K562 (cell line): ENCODE data around the gene RPS6KA6. TPM values are rescaled to one million over a fixed set of nuclear protein-coding genes. Genes with fewer than 3 reads are reported as not detected.

Experiments used
- ATAC-seq: fragments of 200-7000 bp; cut with Tn5 transposase; 3 replicates; pipeline ENCODE4 v1.9.1; 2020; ENCODE audit warnings: moderate library complexity
- BruUV-seq: library from RNA; stranded (reverse); fragments of 400-500 nt; replicated peaks from 2 replicates; lab custom pipeline; 2021; lab: Mats Ljungman, UMichigan
- CTCF ChIA-PET: fragments of 300-600 bp; formaldehyde crosslinking; extraction: SDS; loops from one replicate; lab custom pipeline; 2021; ENCODE audit warnings: low intra/inter-chr PET ratio; lab: Yijun Ruan, JAX
- POLR2A ChIA-PET: fragments of 300-600, 350-650 bp; sonication (Branson Sonifier 250); formaldehyde crosslinking; extraction: SDS; loops from one replicate; lab custom pipeline; 2021; ENCODE audit warnings: antibody characterized with exemption, inconsistent platforms; lab: Yijun Ruan, JAX
- DNase-seq, 4 experiments: peaks; one replicate each; pipeline versions ENCODE4 v3.0.0 to v3.0.0-alpha.2; 2011 to 2018; ENCODE audit warnings: low spot score in 3 of 4, mixed read lengths in 3 of 4; ENCODE audit errors: extremely low read depth in 1 of 4
- FAIRE-seq: peaks from 2 replicates; lab custom pipeline; 2011; peaks lifted over from hg19 to GRCh38; lab: Jason Lieb, UNC
- H2AFZ ChIP-seq: 2 replicates; pipeline ENCODE4 v1.6.0; 2011; ENCODE audit warnings: low read depth, low read length, control low read depth, inconsistent platforms
- H3K27ac ChIP-seq: fragments of 200-600 bp; 3 replicates; pipeline ENCODE4 v1.8.0; 2011; ENCODE audit warnings: low read depth, mild to moderate bottlenecking, control low read depth, inconsistent platforms, low read length, moderate library complexity, mixed read lengths; ENCODE audit errors: extremely low read depth
- H3K27me3 ChIP-seq, 2 experiments: fragments of 300-600 bp in 1 of 2; 2 replicates in 1 of 2; 3 replicates in 1 of 2; pipeline versions ENCODE4 v1.6.0 to v1.8.0; 2011; ENCODE audit warnings: inconsistent platforms in 2 of 2, low read length in 2 of 2, mild to moderate bottlenecking in 1 of 2, mixed read lengths in 1 of 2, moderate library complexity in 1 of 2; ENCODE audit not compliant: control insufficient read depth in 2 of 2, insufficient read depth in 2 of 2
- H3K36me3 ChIP-seq: fragments of 300-600 bp; 3 replicates; pipeline ENCODE4 v1.8.0; 2011; ENCODE audit warnings: mild to moderate bottlenecking, low read length, inconsistent platforms; ENCODE audit not compliant: control insufficient read depth, insufficient read depth
- H3K4me1 ChIP-seq, 2 experiments: fragments of 200-600 bp in 1 of 2; replicated peaks in 1 of 2; 2 replicates in 1 of 2; 3 replicates in 1 of 2; pipeline versions ENCODE4 v1.5.1 to v1.8.0; 2011; ENCODE audit warnings: inconsistent platforms in 2 of 2, low read length in 2 of 2, mild to moderate bottlenecking in 1 of 2, mixed read lengths in 1 of 2, moderate library complexity in 1 of 2; ENCODE audit not compliant: control insufficient read depth in 2 of 2, insufficient read depth in 2 of 2
- H3K4me2 ChIP-seq: 2 replicates; pipeline ENCODE4 v1.6.1; 2011; ENCODE audit warnings: low read length, control low read depth, inconsistent platforms, mixed read lengths; ENCODE audit not compliant: insufficient read depth
- H3K4me3 ChIP-seq: fragments of 200-600 bp; sonication (generic), shearing (Covaris generic); 2 replicates; pipeline ENCODE4 v1.5.1; 2016; ENCODE audit warnings: control low read depth, inconsistent platforms
- H3K79me2 ChIP-seq: fragments of 200-600 bp; 3 replicates; pipeline ENCODE4 v1.8.0; 2011; ENCODE audit warnings: low read length, inconsistent platforms; ENCODE audit not compliant: control insufficient read depth, insufficient read depth
- H3K9ac ChIP-seq, 2 experiments: 2 replicates each; pipeline versions ENCODE4 v1.6.0 to v1.6.1; 2011; ENCODE audit warnings: low read depth in 2 of 2, low read length in 2 of 2, control low read depth in 1 of 2, inconsistent platforms in 1 of 2, mild to moderate bottlenecking in 1 of 2, mixed read lengths in 1 of 2; ENCODE audit not compliant: insufficient read depth in 1 of 2
- H3K9me1 ChIP-seq: one replicate; pipeline ENCODE4 v1.6.0; 2011; ENCODE audit warnings: inconsistent platforms, mild to moderate bottlenecking, low read length, moderate library complexity; ENCODE audit not compliant: control insufficient read depth, insufficient read depth
- H3K9me3 ChIP-seq: replicated peaks from 2 replicates; pipeline ENCODE4 v1.5.1; 2011; ENCODE audit warnings: low read depth, low read length, inconsistent platforms; ENCODE audit not compliant: control insufficient read depth, insufficient read depth
- H4K20me1 ChIP-seq: replicated peaks from 2 replicates; pipeline ENCODE4 v1.6.1; 2011; ENCODE audit warnings: low read length, inconsistent platforms, mixed read lengths; ENCODE audit not compliant: control insufficient read depth, insufficient read depth
- BACH1 ChIP-seq: fragments of 200-800 bp; sonication (Bioruptor generic); IDR thresholded peaks from 2 replicates; pipeline ENCODE4 v1.6.1; 2016; ENCODE audit warnings: missing genetic modification characterization, missing compliant biosample characterization
- EWSR1 ChIP-seq: fragments of 450-650 bp; IDR thresholded peaks from 2 replicates; pipeline ENCODE4 v1.6.1; 2018; ENCODE audit warnings: borderline replicate concordance, mild to moderate bottlenecking, low read depth, moderate library complexity; ENCODE audit not compliant: partially characterized antibody
- MEIS2 ChIP-seq: fragments of 450-650 bp; IDR thresholded peaks from 2 replicates; pipeline ENCODE4 v1.6.1; 2014; ENCODE audit warnings: mild to moderate bottlenecking; ENCODE audit not compliant: partially characterized antibody
- RBM25 ChIP-seq: fragments of 200-400 bp; formaldehyde crosslinking; IDR thresholded peaks from 2 replicates; pipeline ENCODE4 v1.6.1; 2018; ENCODE audit warnings: low read length, low read depth, moderate library complexity; ENCODE audit not compliant: severe bottlenecking
- SMC3 ChIP-seq: conservative IDR thresholded peaks from 2 replicates; pipeline ENCODE4 v1.6.1; 2011; ENCODE audit warnings: low read depth, low read length, improper control_type of control experiment; ENCODE audit not compliant: insufficient read depth
- WGBS: fragments of 100-300 bp; shearing (Covaris generic); methylation state at CpG from one replicate; pipeline ENCODE4 v1.1.6; 2016; ENCODE audit warnings: low coverage, mixed read lengths; ENCODE audit not compliant: insufficient coverage; ENCODE audit errors: missing lambda C conversion rate; 5-methylcytosine and 5-hydroxymethylcytosine counted together
- in situ Hi-C: fragments of 300-500 bp; cut with MboI; formaldehyde crosslinking; loops from 4 replicates; pipeline ENCODE4 v1.15.0; 2018; ENCODE audit warnings: inconsistent platforms, mixed read lengths
- intact Hi-C: fragments of 100-400 bp; cut with micrococcal nuclease; formaldehyde crosslinking; loops from 2 replicates; pipeline ENCODE4 v1.14.2; 2022
- microRNA-seq: library from miRNA; unstranded; fragments of <30 nt; microRNA quantifications from one replicate; pipeline ENCODE4, GENCODE V29; 2018; ENCODE audit warnings: borderline microRNAs expressed
- polyA plus RNA-seq, 8 experiments: library from polyadenylated mRNA; depleted of rRNA in 4 of 8; stranded (reverse) in 5 of 8; unstranded in 3 of 8; fragments of >200 nt; fragmentation: Nextera tagmentation in 2 of 8; fragmentation: Illumina TruSeq in 1 of 8; extraction: Ambion mirVana in 2 of 8; extraction: Trizol in 1 of 8; gene quantifications; 2 replicates each; pipeline versions ENCODE4 v1.2.1 to v1.2.3, GENCODE V29; 2011 to 2014; ENCODE audit warnings: inconsistent platforms in 1 of 8, missing spikeins in 1 of 8
- small RNA-seq: library from RNA; depleted of rRNA; stranded (forward); fragments of <200 nt; gene quantifications from one replicate; pipeline ENCODE3, GENCODE V24; 2014
- total RNA-seq, 7 experiments: library from RNA; depleted of rRNA in 6 of 7; stranded (reverse); fragments of >200 nt in 6 of 7; fragmentation: Illumina TruSeq in 2 of 7; extraction: Trizol in 2 of 7; gene quantifications; 2 replicates each; pipeline versions ENCODE4 v1.2.1 to v1.2.3, GENCODE V29; 2011 to 2021; ENCODE audit warnings: low replicate concordance in 1 of 7

RPS6KA6 gene
- total and polyA plus RNA-seq, 9 of the 15 experiments (the other 6 are each of a cell fraction or from before 2014, with no cell fraction given), result 0.11 TPM; not detected in 8

DNA sequence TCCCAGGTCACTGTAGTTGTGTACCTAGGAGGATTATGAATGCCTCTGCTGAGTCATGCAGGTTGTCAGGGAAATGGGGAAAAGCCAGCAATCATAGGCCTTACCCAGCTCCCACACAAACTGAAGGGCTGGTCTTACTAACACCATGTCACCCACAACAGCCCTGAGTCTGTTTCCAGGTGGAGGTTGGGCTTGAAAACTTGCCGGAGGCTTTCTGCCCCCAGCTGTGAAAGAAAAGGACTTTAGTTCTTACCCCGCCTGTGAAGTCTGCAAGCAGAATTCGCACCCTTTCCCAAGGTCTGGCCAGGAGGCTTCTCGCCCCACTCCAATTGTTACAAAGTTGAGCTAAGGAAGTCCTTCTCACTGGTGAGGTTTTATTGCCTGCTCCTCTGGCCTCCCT lies 143.9 kb downstream of the RPS6KA6 start:
- H3K36me3 ChIP-seq, result no peaks in the 10 kb centered on the region
- no peaks in the 10 kb centered on the region for H3K79me2 ChIP-seq
- in situ Hi-C loops, result no loop called here
- no peaks in the 10 kb centered on the region for H3K9me1 ChIP-seq
- ATAC-seq, result no peak
- H3K9me3 ChIP-seq, result no peaks in the 10 kb centered on the region
- H3K4me3 ChIP-seq, result no peak overlapping the region
- DNase-seq, result no peak
- POLR2A ChIA-PET, result no interaction called here
- H3K9ac ChIP-seq, result no peak overlapping the region
- no peak overlapping the region for H3K4me2 ChIP-seq
- H3K27me3 ChIP-seq, result no peaks in the 10 kb centered on the region
- no peaks in the 10 kb centered on the region for H3K4me1 ChIP-seq
- CTCF ChIA-PET, result no interaction called here
- H3K27ac ChIP-seq, result no peak overlapping the region
- H4K20me1 ChIP-seq, result no peaks in the 10 kb centered on the region
- TF ChIP-seq EWSR1, result no peak
- TF ChIP-seq RBM25, result no peak
- no peak for TF ChIP-seq SMC3
- TF ChIP-seq MEIS2, result no peak
- TF ChIP-seq BACH1, result no peak
- TF ChIP-seq, all 486 proteins: peak for 0
- intact Hi-C loops, result loop anchor here (10.0 kb wide), 1 partner anchor 1011 kb away; no protein-coding TSS in a partner anchor
- FAIRE-seq, result no peak
- WGBS, result 0% methylated on average over 1 of the region's 4 CpGs
- no TSS peak for BruUV-seq
- H2AFZ ChIP-seq, result no peak overlapping the region

Small RNA genes lying within 50 kb of the gene (microRNA-seq; reads per million reads assigned to microRNA genes)
- gene MIR548I4, result not detected

Small RNA genes lying within 50 kb of the gene (small RNA-seq; reads per million reads assigned to genes)
- not detected for gene MIR548I4
